WTC11 (cell line): ENCODE results near the gene GPR17. TPM values are rescaled to one million over a fixed set of nuclear protein-coding genes. Genes with fewer than 3 reads are reported as not detected.

Source experiments
- ATAC-seq: fragments of 200-7000 bp; cut with Tn5 transposase; 2 replicates; pipeline ENCODE4 v1.10.0; 2021; ENCODE audit warnings: mild to moderate bottlenecking, moderate library complexity
- CTCF ChIA-PET: fragments of 300-600 bp; sonication (Branson Sonifier 250); formaldehyde crosslinking; loops from one replicate; lab custom pipeline; 2021; ENCODE audit warnings: antibody characterized with exemption; lab: Charles Lee
- POLR2A ChIA-PET: fragments of 350-600 bp; sonication (Branson Sonifier 250); formaldehyde crosslinking; loops from one replicate; lab custom pipeline; 2021; ENCODE audit warnings: antibody characterized with exemption; lab: Charles Lee
- DNase-seq: peaks from one replicate; pipeline ENCODE4 v3.0.0; 2021; ENCODE audit warnings: low spot score
- H3K27ac Mint-ChIP-seq: 2 replicates; pipeline ENCODE4 v1.8.0; 2021; ENCODE audit warnings: mixed read lengths
- H3K27me3 Mint-ChIP-seq: 2 replicates; pipeline ENCODE4 v1.8.0; 2021; ENCODE audit warnings: low read depth, mild to moderate bottlenecking, moderate library complexity, mixed read lengths
- H3K36me3 Mint-ChIP-seq: 2 replicates; pipeline ENCODE4 v1.8.0; 2021; ENCODE audit warnings: mixed read lengths
- H3K4me1 Mint-ChIP-seq: 2 replicates; pipeline ENCODE4 v1.8.0; 2022; ENCODE audit warnings: mixed read lengths
- H3K4me3 Mint-ChIP-seq: 2 replicates; pipeline ENCODE4 v1.8.0; 2021; ENCODE audit warnings: mild to moderate bottlenecking, moderate library complexity, mixed read lengths
- H3K9me3 Mint-ChIP-seq: 2 replicates; pipeline ENCODE4 v1.8.0; 2021; ENCODE audit warnings: mixed read lengths
- ATF1 ChIP-seq: sonication (generic); formaldehyde crosslinking; IDR thresholded peaks from 2 replicates; pipeline ENCODE4 v1.8.1; 2023; ENCODE audit warnings: mild to moderate bottlenecking, moderate library complexity, missing genetic modification reagents
- CBFB ChIP-seq: sonication (generic); formaldehyde crosslinking; IDR thresholded peaks from 2 replicates; pipeline ENCODE4 v1.8.1; 2022; ENCODE audit warnings: mild to moderate bottlenecking, low read depth, missing genetic modification reagents
- ETV6 ChIP-seq: sonication (generic); formaldehyde crosslinking; IDR thresholded peaks from 2 replicates; pipeline ENCODE4 v1.8.1; 2022; ENCODE audit warnings: mild to moderate bottlenecking, missing genetic modification reagents
- IRF2 ChIP-seq: sonication (generic); formaldehyde crosslinking; IDR thresholded peaks from 2 replicates; pipeline ENCODE4 v1.8.0; 2022; ENCODE audit warnings: low read depth, missing genetic modification reagents, borderline replicate concordance
- JUN ChIP-seq: sonication (generic); formaldehyde crosslinking; IDR thresholded peaks from 2 replicates; pipeline ENCODE4 v1.8.0; 2023; ENCODE audit warnings: mild to moderate bottlenecking, missing genetic modification reagents
- MXD4 ChIP-seq: fragments of 250-450 bp; sonication (Bioruptor Pico); IDR thresholded peaks from 2 replicates; pipeline ENCODE4 v1.8.0; 2021; ENCODE audit warnings: mild to moderate bottlenecking, moderate library complexity, borderline replicate concordance
- NR1H2 ChIP-seq: sonication (generic); formaldehyde crosslinking; IDR thresholded peaks from 2 replicates; pipeline ENCODE4 v1.9.0; 2021; ENCODE audit warnings: mild to moderate bottlenecking, moderate library complexity, missing genetic modification reagents
- RELA ChIP-seq: sonication (generic); formaldehyde crosslinking; IDR thresholded peaks from 2 replicates; pipeline ENCODE4 v1.8.1; 2022; ENCODE audit warnings: missing genetic modification reagents, mild to moderate bottlenecking, borderline replicate concordance
- SMAD3 ChIP-seq: sonication (generic); formaldehyde crosslinking; IDR thresholded peaks from 2 replicates; pipeline ENCODE4 v1.8.0; 2022; ENCODE audit warnings: missing genetic modification reagents, mild to moderate bottlenecking, borderline replicate concordance
- ZNF138 ChIP-seq: sonication (generic); formaldehyde crosslinking; conservative IDR thresholded peaks from 2 replicates; pipeline ENCODE4 v1.8.1; 2022; ENCODE audit warnings: mild to moderate bottlenecking, moderate library complexity, missing genetic modification reagents
- ZNF232 ChIP-seq: sonication (generic); formaldehyde crosslinking; IDR thresholded peaks from 2 replicates; pipeline ENCODE4 v1.8.0; 2022; ENCODE audit warnings: mild to moderate bottlenecking, missing genetic modification reagents
- ZNF671 ChIP-seq: fragments of 250-450 bp; sonication (Bioruptor Pico); IDR thresholded peaks from 2 replicates; pipeline ENCODE4 v1.8.0; 2021; ENCODE audit warnings: mild to moderate bottlenecking
- total RNA-seq: library from RNA; stranded (reverse); gene quantifications from 3 replicates; pipeline ENCODE4 v1.2.3, GENCODE V29; 2021
- TF ChIP-seq, protein P1 (sequence below): sonication (generic); formaldehyde crosslinking; IDR thresholded peaks from 2 replicates; pipeline ENCODE4 v1.8.1; 2022; ENCODE audit warnings: missing genetic modification reagents, borderline replicate concordance
- TF ChIP-seq, protein P2 (sequence below): sonication (generic); formaldehyde crosslinking; IDR thresholded peaks from 2 replicates; pipeline ENCODE4 v1.8.1; 2023; ENCODE audit warnings: mild to moderate bottlenecking, missing genetic modification reagents, borderline replicate concordance
- TF ChIP-seq, protein P3 (sequence below): sonication (generic); formaldehyde crosslinking; IDR thresholded peaks from 2 replicates; pipeline ENCODE4 v1.8.1; 2023; ENCODE audit warnings: mild to moderate bottlenecking, missing genetic modification reagents
- TF ChIP-seq, protein P4 (sequence below): fragments of 250-450 bp; sonication (Bioruptor Pico); conservative IDR thresholded peaks from 2 replicates; pipeline ENCODE4 v1.9.0; 2021; ENCODE audit warnings: mild to moderate bottlenecking
- TF ChIP-seq, protein P5 (sequence below): sonication (generic); formaldehyde crosslinking; conservative IDR thresholded peaks from 2 replicates; pipeline ENCODE4 v1.8.1; 2023; ENCODE audit warnings: mild to moderate bottlenecking, low read depth, missing genetic modification reagents, moderate library complexity

Gene GPR17
- total RNA-seq, 1 experiment from 2014 or later = not detected

DNA sequence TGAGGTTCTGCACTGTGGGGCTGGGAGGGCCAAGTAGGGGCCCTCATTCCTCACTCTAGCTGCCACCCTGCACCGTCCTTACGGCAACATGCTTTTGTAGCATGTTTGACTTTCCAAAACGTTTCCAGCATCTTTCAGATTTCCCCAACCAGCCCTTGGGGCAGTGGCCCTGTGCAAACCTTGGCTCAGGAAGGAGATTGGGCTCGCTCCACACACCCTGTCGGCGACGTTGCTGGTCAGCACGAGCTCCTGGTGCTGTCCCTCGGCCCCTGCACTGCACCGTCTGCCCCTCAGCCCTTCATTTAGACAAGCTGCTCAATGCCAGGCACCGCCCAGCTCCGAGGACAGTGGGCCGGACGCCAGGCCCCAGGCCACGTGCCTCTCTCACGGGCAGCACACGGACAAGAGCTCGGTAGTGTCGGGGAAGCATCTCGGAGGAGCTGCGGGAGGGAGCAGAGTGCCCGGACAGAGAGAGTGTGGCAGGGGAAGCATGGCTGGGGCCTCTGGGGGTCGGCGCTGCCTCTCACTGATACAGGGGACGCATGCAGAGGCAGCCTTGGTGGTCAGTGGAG lies 6.9 kb downstream of the GPR17 start:
- Mint-ChIP-seq H3K4me3 (no peak overlapping the region), H3K4me1 (peaks cover 4% of the 10 kb centered on the region), H3K27ac (peak overlapping the region; percentile 8), H3K27me3 (peaks cover 2% of the 10 kb centered on the region; the same call in 1 of the 2 replicates), H3K9me3 (no peaks in the 10 kb centered on the region), H3K36me3 (no peaks in the 10 kb centered on the region)
- ChIA-PET POLR2A (no interaction called here), CTCF (interaction anchor here (1.0 to 5.1 kb wide), 6 partner anchors 11 to 61 kb away, joined by 3 to 59 read pairs (median 4); no protein-coding TSS in a partner anchor)
- DNase-seq (no peak), ATAC-seq (no peak)
- TF ChIP-seq, protein P1, sequence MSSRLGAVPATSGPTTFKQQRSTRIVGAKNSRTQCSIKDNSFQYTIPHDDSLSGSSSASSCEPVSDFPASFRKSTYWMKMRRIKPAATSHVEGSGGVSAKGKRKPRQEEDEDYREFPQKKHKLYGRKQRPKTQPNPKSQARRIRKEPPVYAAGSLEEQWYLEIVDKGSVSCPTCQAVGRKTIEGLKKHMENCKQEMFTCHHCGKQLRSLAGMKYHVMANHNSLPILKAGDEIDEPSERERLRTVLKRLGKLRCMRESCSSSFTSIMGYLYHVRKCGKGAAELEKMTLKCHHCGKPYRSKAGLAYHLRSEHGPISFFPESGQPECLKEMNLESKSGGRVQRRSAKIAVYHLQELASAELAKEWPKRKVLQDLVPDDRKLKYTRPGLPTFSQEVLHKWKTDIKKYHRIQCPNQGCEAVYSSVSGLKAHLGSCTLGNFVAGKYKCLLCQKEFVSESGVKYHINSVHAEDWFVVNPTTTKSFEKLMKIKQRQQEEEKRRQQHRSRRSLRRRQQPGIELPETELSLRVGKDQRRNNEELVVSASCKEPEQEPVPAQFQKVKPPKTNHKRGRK (CRISPR knock-in tag) = no peak
- TF ChIP-seq, protein P2, sequence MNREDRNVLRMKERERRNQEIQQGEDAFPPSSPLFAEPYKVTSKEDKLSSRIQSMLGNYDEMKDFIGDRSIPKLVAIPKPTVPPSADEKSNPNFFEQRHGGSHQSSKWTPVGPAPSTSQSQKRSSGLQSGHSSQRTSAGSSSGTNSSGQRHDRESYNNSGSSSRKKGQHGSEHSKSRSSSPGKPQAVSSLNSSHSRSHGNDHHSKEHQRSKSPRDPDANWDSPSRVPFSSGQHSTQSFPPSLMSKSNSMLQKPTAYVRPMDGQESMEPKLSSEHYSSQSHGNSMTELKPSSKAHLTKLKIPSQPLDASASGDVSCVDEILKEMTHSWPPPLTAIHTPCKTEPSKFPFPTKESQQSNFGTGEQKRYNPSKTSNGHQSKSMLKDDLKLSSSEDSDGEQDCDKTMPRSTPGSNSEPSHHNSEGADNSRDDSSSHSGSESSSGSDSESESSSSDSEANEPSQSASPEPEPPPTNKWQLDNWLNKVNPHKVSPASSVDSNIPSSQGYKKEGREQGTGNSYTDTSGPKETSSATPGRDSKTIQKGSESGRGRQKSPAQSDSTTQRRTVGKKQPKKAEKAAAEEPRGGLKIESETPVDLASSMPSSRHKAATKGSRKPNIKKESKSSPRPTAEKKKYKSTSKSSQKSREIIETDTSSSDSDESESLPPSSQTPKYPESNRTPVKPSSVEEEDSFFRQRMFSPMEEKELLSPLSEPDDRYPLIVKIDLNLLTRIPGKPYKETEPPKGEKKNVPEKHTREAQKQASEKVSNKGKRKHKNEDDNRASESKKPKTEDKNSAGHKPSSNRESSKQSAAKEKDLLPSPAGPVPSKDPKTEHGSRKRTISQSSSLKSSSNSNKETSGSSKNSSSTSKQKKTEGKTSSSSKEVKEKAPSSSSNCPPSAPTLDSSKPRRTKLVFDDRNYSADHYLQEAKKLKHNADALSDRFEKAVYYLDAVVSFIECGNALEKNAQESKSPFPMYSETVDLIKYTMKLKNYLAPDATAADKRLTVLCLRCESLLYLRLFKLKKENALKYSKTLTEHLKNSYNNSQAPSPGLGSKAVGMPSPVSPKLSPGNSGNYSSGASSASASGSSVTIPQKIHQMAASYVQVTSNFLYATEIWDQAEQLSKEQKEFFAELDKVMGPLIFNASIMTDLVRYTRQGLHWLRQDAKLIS (CRISPR knock-in tag) = no peak
- TF ChIP-seq SMAD3 (no peak), JUN (CRISPR knock-in tag) (no peak), IRF2 (CRISPR knock-in tag) (no peak), CBFB (CRISPR knock-in tag) (no peak), MXD4 (CRISPR knock-in tag) (no peak), RELA (CRISPR knock-in tag) (no peak), ZNF671 (CRISPR knock-in tag) (no peak), ATF1 (no peak), NR1H2 (CRISPR knock-in tag) (no peak), ZNF138 (CRISPR knock-in tag) (no peak), ETV6 (CRISPR knock-in tag) (no peak), ZNF232 (CRISPR knock-in tag) (no peak)
- TF ChIP-seq, protein P3, sequence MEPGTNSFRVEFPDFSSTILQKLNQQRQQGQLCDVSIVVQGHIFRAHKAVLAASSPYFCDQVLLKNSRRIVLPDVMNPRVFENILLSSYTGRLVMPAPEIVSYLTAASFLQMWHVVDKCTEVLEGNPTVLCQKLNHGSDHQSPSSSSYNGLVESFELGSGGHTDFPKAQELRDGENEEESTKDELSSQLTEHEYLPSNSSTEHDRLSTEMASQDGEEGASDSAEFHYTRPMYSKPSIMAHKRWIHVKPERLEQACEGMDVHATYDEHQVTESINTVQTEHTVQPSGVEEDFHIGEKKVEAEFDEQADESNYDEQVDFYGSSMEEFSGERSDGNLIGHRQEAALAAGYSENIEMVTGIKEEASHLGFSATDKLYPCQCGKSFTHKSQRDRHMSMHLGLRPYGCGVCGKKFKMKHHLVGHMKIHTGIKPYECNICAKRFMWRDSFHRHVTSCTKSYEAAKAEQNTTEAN (CRISPR knock-in tag) = no peak

DNA sequence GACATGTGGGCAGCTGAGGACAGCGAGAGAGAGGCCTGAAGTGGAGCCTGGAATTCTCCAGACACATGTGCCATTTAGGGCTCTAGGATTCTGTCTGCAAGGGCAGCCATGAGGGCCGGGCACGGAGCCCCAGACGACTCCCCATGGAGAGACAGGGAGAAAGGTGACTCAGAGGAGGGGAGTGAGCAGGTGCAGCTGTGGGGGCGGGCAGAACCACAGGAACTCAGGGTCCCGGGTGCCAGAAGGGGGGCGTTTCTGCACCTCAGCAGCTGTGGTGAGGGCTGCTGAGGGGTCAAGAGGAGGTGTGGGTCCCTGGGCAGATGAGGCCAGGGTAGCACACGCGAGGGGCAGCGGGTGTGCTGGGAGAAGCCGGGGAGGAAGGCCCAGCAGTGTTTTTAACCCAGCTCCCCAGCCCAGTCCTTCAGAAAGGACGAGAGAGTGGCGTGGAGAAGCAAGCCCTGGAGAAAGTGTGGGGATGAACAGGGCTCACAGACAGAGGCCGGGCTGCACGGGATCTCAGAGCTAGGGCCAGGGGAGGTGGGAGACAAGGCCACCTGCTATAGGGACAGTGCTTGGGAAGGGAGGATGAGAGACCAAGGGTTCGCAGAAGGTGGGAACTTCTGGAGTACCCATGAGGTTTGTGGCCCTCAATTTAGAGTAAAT lies 7.6 kb downstream of the GPR17 start:
- ATAC-seq = no peak
- peak overlapping the region; percentile 49; the same call in 1 of the 2 replicates for H3K27ac Mint-ChIP-seq

More for the DNA sequence above, 7.6 kb downstream of the GPR17 start:
- TF ChIP-seq, protein P4, sequence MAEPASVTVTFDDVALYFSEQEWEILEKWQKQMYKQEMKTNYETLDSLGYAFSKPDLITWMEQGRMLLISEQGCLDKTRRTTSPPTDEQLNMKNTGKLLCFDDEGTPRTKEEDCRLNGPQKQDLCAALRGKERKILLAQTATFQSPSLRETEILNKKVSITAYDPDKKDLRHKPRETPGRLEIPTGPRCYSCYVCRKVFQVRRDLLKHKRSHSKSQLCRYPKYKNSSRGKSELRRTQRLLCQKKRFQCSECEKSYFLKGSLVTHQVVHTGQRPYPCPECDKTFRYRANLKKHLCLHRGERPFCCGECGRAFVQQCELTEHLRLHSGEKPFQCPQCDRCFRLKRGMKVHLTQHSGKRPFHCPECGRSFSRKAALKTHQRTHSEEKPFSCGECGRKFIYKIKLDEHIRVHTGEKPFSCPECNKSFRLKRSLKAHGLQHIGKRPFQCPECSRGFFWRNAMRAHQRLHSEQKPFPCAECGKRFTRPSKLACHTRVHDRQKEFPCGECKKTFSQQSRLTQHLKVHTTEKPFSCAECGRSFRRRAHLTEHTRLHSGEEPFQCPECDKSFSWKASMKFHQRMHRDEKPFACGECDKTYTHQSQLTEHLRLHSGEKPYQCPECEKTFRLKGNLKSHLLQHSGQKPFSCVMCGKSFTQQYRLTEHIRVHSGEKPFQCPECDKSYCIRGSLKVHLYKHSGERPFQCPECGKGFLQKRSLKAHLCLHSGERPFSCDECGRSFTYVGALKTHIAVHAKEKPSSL = no peak
- TF ChIP-seq ZNF671 (CRISPR knock-in tag) (no peak), IRF2 (CRISPR knock-in tag) (no peak), ZNF232 (CRISPR knock-in tag) (no peak)
- TF ChIP-seq, protein P5, sequence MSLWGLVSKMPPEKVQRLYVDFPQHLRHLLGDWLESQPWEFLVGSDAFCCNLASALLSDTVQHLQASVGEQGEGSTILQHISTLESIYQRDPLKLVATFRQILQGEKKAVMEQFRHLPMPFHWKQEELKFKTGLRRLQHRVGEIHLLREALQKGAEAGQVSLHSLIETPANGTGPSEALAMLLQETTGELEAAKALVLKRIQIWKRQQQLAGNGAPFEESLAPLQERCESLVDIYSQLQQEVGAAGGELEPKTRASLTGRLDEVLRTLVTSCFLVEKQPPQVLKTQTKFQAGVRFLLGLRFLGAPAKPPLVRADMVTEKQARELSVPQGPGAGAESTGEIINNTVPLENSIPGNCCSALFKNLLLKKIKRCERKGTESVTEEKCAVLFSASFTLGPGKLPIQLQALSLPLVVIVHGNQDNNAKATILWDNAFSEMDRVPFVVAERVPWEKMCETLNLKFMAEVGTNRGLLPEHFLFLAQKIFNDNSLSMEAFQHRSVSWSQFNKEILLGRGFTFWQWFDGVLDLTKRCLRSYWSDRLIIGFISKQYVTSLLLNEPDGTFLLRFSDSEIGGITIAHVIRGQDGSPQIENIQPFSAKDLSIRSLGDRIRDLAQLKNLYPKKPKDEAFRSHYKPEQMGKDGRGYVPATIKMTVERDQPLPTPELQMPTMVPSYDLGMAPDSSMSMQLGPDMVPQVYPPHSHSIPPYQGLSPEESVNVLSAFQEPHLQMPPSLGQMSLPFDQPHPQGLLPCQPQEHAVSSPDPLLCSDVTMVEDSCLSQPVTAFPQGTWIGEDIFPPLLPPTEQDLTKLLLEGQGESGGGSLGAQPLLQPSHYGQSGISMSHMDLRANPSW (CRISPR knock-in tag) = no peak
- Mint-ChIP-seq H3K9me3 (no peaks in the 10 kb centered on the region), H3K36me3 (no peaks in the 10 kb centered on the region), H3K4me3 (no peak overlapping the region), H3K27me3 (peaks cover 2% of the 10 kb centered on the region; the same call in 1 of the 2 replicates), H3K4me1 (peaks cover 2% of the 10 kb centered on the region; the same call in 1 of the 2 replicates)
- POLR2A ChIA-PET = no interaction called here
- CTCF ChIA-PET = interaction anchor here (0.6 to 5.1 kb wide), 7 partner anchors 11 to 452 kb away, joined by 3 to 59 read pairs (median 5); no protein-coding TSS in a partner anchor
- no peak for DNase-seq
